T-helper 2 cell treated with Interferon-gamma antibody and Interleukin-4, amounts not matched to agents 5 μg/mL and 100 μg/mL, for 36 hours (primary cell): ENCODE results near the gene BEND6.
A peak's percentile ranks its signal among the peaks of the same experiment; 100 is the strongest.
"Not testable (repeated sequence)": the region's sequence is repeated elsewhere in the genome, so short reads cannot be mapped to it uniquely, and the experiment has no call there.

Experiments
- DNase-seq: peaks from one replicate; pipeline ENCODE4 v3.0.0; 2021; ENCODE audit warnings: low spot score
- H3K27ac Mint-ChIP-seq: one replicate; pipeline ENCODE4 v1.8.0; 2021; ENCODE audit warnings: mild to moderate bottlenecking, mixed read lengths
- H3K27me3 Mint-ChIP-seq: one replicate; pipeline ENCODE4 v1.8.0; 2021; ENCODE audit warnings: low read depth, mixed read lengths
- H3K36me3 Mint-ChIP-seq: one replicate; pipeline ENCODE4 v1.8.0; 2021; ENCODE audit warnings: low read depth, mixed read lengths
- H3K4me1 Mint-ChIP-seq: one replicate; pipeline ENCODE4 v1.8.0; 2021; ENCODE audit warnings: low read depth, mixed read lengths
- H3K4me3 Mint-ChIP-seq: one replicate; pipeline ENCODE4 v1.8.0; 2022; ENCODE audit warnings: mild to moderate bottlenecking, moderate library complexity, mixed read lengths
- H3K9me3 Mint-ChIP-seq: one replicate; pipeline ENCODE4 v1.8.0; 2021; ENCODE audit warnings: mixed read lengths

Gene BEND6

DNA sequence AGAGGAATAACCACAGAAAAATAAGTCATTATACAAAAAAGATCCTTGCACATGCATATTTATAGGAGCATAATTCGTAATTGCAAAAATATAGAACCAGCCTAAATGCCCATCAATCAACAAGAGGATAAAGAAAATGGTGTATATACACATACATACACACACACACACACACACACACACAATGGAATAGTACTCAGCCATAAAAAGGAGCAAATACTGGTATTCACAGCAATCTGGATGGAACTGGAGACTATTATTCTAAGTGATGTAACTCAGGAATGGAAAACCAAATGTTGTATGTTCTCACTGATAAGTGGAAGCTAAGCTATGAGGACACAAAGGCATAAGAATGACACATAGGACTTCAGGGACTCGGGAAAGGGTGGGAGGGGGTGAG is 89.7 kb downstream of the BEND6 start:
- peaks cover 18% of the 10 kb centered on the region for H3K4me1 Mint-ChIP-seq
- no peak for DNase-seq
- no peak overlapping the region for H3K4me3 Mint-ChIP-seq
- H3K9me3 Mint-ChIP-seq = no peaks in the 10 kb centered on the region
- H3K27me3 Mint-ChIP-seq = peaks cover 47% of the 10 kb centered on the region
- peaks cover 13% of the 10 kb centered on the region for H3K36me3 Mint-ChIP-seq
- H3K27ac Mint-ChIP-seq = no peak overlapping the region

DNA sequence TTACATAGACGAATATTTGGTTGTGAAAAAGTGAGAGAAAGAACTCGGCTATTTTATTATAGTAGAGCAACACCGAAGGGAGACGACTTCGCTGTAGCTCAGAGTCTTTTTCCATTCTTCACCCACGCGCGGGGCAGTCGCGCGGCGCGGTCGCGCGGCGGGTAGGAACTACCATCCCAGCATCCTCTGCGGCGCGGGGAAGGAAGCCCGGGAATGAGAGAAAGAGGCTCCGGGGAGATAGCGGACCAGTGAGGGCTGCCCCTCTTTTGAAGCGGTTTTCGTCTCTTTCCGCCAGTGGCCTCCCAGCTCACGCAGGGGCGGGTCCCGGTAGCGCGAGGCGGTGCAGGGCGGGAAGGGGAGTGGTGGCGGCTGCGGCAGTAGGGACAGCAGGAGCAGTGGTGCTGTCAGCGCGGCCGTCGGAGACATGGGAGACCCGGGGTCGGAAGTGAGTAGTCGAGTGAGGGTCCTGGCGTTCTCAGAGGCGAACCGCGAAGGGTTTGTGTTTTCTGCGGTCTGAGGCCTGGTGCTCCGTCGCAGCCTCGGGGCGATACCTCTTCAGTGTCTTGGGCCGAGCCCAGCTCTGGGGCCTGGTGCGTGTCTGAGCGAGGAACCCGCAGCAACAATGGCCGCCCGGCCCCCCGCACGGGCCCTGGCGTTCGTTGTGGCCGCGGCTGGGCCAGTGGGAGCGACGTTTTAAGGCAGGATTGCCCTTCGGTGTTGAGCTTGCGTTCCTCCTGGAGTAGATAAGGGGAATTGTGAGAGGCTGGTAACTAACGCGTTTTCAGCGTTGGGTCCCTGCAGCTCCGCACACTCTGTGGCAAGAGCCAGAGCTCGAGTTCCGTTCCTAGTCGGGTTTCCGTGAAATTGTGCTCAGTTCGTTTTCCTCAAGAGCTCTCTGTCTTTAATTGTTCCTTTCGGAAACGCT is 91.7 kb downstream of the BEND6 start, which contains the start of gene KIAA1586:
Gene KIAA1586 (plus strand): TSS at position 362 of the 925 bp plus-strand sequence. CDS start 63 bp downstream, at position 425.
- not testable (repeated sequence) for H3K9me3 Mint-ChIP-seq
- Mint-ChIP-seq H3K4me1 (peaks cover 25% of the 10 kb centered on the region), H3K4me3 (peak within 1 kb of the TSS; percentile 92), H3K27ac (peak within 1 kb of the TSS; percentile 89), H3K27me3 (peaks cover 39% of the 10 kb centered on the region), H3K36me3 (peaks cover 23% of the 10 kb centered on the region)
- DNase-seq = peak; percentile 85

- not testable (repeated sequence) for H3K9me3 Mint-ChIP-seq, DNase-seq, H3K4me3 Mint-ChIP-seq, H3K27ac Mint-ChIP-seq
- peaks cover 24% of the 10 kb centered on the region for H3K36me3 Mint-ChIP-seq
- peaks cover 33% of the 10 kb centered on the region for H3K27me3 Mint-ChIP-seq
- peaks cover 25% of the 10 kb centered on the region for H3K4me1 Mint-ChIP-seq
Observed at GRCh38 chr6:57047257-57047585, 92.3 kb downstream of the BEND6 start.

- H3K9me3 Mint-ChIP-seq, DNase-seq: not testable (repeated sequence)
- H3K4me3 Mint-ChIP-seq = peak overlapping the region; percentile 78
- peak overlapping the region; percentile 60 for H3K27ac Mint-ChIP-seq
- peaks cover 30% of the 10 kb centered on the region for H3K27me3 Mint-ChIP-seq
- H3K36me3 Mint-ChIP-seq = peaks cover 28% of the 10 kb centered on the region
- H3K4me1 Mint-ChIP-seq = peaks cover 25% of the 10 kb centered on the region
Observed at GRCh38 chr6:57047859-57048258, 93.0 kb downstream of the BEND6 start.

GRCh38 chr6:57048577-57048976 is 93.7 kb downstream of the BEND6 start:
- Mint-ChIP-seq H3K27me3 (peaks cover 24% of the 10 kb centered on the region), H3K27ac (no peak overlapping the region), H3K9me3 (no peaks in the 10 kb centered on the region), H3K36me3 (peaks cover 34% of the 10 kb centered on the region), H3K4me3 (peak overlapping the region; percentile 78), H3K4me1 (peaks cover 27% of the 10 kb centered on the region)
- no peak for DNase-seq

GRCh38 chr6:57063847-57064246 is 108.9 kb downstream of the BEND6 start:
- Mint-ChIP-seq H3K9me3 (no peaks in the 10 kb centered on the region), H3K27ac (no peak overlapping the region), H3K4me3 (no peak overlapping the region), H3K36me3 (peaks cover 37% of the 10 kb centered on the region), H3K27me3 (no peaks in the 10 kb centered on the region), H3K4me1 (peaks cover 8% of the 10 kb centered on the region)
- no peak for DNase-seq

- peak overlapping the region; percentile 38 for H3K27ac Mint-ChIP-seq
Observed at GRCh38 chr6:57064809-57065208, 109.9 kb downstream of the BEND6 start.

DNA sequence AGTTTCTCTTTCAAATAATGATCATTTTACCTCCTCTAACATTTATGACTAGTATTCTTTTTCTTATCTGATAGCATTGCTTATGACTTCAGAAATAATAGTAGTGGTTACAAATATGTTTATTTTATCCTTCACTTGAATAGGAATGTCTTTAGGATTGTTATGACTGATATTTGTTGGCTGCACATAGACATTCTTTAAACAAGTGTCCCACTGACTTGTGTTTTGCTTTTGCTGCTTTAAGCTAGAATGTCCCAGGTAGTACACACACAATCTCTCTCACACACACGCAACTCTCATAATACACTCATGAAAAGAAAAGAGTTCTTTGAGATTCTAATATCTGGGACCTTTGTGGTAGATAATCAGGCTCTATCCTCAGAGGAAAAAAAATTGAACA is 113.2 kb downstream of the BEND6 start:
- no peak for DNase-seq
- H3K9me3 Mint-ChIP-seq = no peaks in the 10 kb centered on the region
- H3K36me3 Mint-ChIP-seq = peaks cover 16% of the 10 kb centered on the region
- H3K4me3 Mint-ChIP-seq = no peak overlapping the region
- H3K4me1 Mint-ChIP-seq = peaks cover 7% of the 10 kb centered on the region
- H3K27me3 Mint-ChIP-seq = no peaks in the 10 kb centered on the region
- no peak overlapping the region for H3K27ac Mint-ChIP-seq

More at GRCh38 chr6:57064809-57065208, 109.9 kb downstream of the BEND6 start:
- H3K4me1 Mint-ChIP-seq = peaks cover 8% of the 10 kb centered on the region
- H3K36me3 Mint-ChIP-seq = peaks cover 31% of the 10 kb centered on the region
- H3K4me3 Mint-ChIP-seq = no peak overlapping the region
- no peaks in the 10 kb centered on the region for H3K27me3 Mint-ChIP-seq
- DNase-seq = no peak
- no peaks in the 10 kb centered on the region for H3K9me3 Mint-ChIP-seq

- Mint-ChIP-seq H3K4me3 (no peak overlapping the region), H3K36me3 (peaks cover 19% of the 10 kb centered on the region), H3K27ac (no peak overlapping the region), H3K4me1 (peaks cover 7% of the 10 kb centered on the region), H3K27me3 (no peaks in the 10 kb centered on the region), H3K9me3 (no peaks in the 10 kb centered on the region)
- DNase-seq = no peak
Observed at GRCh38 chr6:57069228-57069627, 114.3 kb downstream of the BEND6 start.

- Mint-ChIP-seq H3K36me3 (peaks cover 18% of the 10 kb centered on the region), H3K9me3 (no peaks in the 10 kb centered on the region), H3K27me3 (no peaks in the 10 kb centered on the region), H3K4me1 (peaks cover 3% of the 10 kb centered on the region), H3K4me3 (no peak overlapping the region), H3K27ac (no peak overlapping the region)
- no peak for DNase-seq
Observed at GRCh38 chr6:57069920-57070331, 115.0 kb downstream of the BEND6 start.

- H3K4me1 Mint-ChIP-seq = no peaks in the 10 kb centered on the region
- H3K36me3 Mint-ChIP-seq = peaks cover 10% of the 10 kb centered on the region
- no peak overlapping the region for H3K27ac Mint-ChIP-seq
- no peaks in the 10 kb centered on the region for H3K9me3 Mint-ChIP-seq
- no peak overlapping the region for H3K4me3 Mint-ChIP-seq
- H3K27me3 Mint-ChIP-seq = no peaks in the 10 kb centered on the region
- no peak for DNase-seq
Observed at GRCh38 chr6:57072108-57072507, 117.2 kb downstream of the BEND6 start.

- no peak overlapping the region for H3K27ac Mint-ChIP-seq
- H3K4me1 Mint-ChIP-seq = peaks cover 3% of the 10 kb centered on the region
- peaks cover 3% of the 10 kb centered on the region for H3K9me3 Mint-ChIP-seq
- H3K36me3 Mint-ChIP-seq = peaks cover 18% of the 10 kb centered on the region
- H3K4me3 Mint-ChIP-seq = no peak overlapping the region
- DNase-seq = no peak
- no peaks in the 10 kb centered on the region for H3K27me3 Mint-ChIP-seq
Observed at GRCh38 chr6:57074383-57074782, 119.5 kb downstream of the BEND6 start.

GRCh38 chr6:57075092-57075491 is 120.2 kb downstream of the BEND6 start:
- no peak for DNase-seq
- H3K27ac Mint-ChIP-seq = no peak overlapping the region
- no peak overlapping the region for H3K4me3 Mint-ChIP-seq
- H3K27me3 Mint-ChIP-seq = no peaks in the 10 kb centered on the region
- H3K9me3 Mint-ChIP-seq = peaks cover 4% of the 10 kb centered on the region
- peaks cover 3% of the 10 kb centered on the region for H3K4me1 Mint-ChIP-seq
- peaks cover 20% of the 10 kb centered on the region for H3K36me3 Mint-ChIP-seq
